Fibroblast of villous mesenchyme (primary cell): ENCODE data around the gene GABRR2. TPM values are rescaled to one million over a fixed set of nuclear protein-coding genes. Genes with fewer than 3 reads are reported as not detected.

ENCODE experiments used
- DNase-seq: peaks from one replicate; pipeline ENCODE4 v3.0.0-alpha.2; 2010; ENCODE audit warnings: low read depth
- H3K4me3 ChIP-seq: 2 replicates; pipeline ENCODE4 v1.5.1; 2011; ENCODE audit warnings: low read depth, mild to moderate bottlenecking, low read length
- total RNA-seq: library from RNA; depleted of rRNA; stranded (reverse); fragments of >200 nt; gene quantifications from 2 replicates; pipeline ENCODE4 v1.2.3, GENCODE V29; 2012
- TF ChIP-seq, protein P1 (sequence below): IDR thresholded peaks from 2 replicates; pipeline ENCODE4 v1.5.1; 2012; ENCODE audit warnings: low read depth, mild to moderate bottlenecking, low read length; ENCODE audit not compliant: insufficient read depth

The GABRR2 gene
- total RNA-seq, 1 donor = under 0.01 TPM

DNA sequence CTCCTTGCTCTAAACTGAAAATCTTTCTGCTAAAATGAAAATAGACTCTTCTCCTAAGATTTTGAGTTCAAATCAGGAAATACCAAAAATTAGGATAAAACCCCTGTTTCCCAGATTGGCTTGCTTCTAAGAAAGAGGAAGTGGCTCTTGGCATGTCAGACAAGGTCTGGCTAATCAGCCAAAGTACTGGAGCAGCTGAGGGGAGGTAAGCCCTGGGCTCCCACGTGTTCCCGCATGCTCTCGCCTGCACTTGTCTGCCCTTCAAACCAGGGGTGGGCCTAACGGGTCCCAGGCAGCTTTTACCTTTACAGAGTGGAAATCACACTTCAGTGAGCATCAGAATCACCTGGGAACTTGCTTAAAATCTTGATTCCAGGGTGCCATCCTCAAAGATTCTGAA, 54.8 kb downstream of the GABRR2 start:
- DNase-seq = no peak
- TF ChIP-seq, protein P1, sequence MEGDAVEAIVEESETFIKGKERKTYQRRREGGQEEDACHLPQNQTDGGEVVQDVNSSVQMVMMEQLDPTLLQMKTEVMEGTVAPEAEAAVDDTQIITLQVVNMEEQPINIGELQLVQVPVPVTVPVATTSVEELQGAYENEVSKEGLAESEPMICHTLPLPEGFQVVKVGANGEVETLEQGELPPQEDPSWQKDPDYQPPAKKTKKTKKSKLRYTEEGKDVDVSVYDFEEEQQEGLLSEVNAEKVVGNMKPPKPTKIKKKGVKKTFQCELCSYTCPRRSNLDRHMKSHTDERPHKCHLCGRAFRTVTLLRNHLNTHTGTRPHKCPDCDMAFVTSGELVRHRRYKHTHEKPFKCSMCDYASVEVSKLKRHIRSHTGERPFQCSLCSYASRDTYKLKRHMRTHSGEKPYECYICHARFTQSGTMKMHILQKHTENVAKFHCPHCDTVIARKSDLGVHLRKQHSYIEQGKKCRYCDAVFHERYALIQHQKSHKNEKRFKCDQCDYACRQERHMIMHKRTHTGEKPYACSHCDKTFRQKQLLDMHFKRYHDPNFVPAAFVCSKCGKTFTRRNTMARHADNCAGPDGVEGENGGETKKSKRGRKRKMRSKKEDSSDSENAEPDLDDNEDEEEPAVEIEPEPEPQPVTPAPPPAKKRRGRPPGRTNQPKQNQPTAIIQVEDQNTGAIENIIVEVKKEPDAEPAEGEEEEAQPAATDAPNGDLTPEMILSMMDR = no peak
- H3K4me3 ChIP-seq = no peak overlapping the region

DNA sequence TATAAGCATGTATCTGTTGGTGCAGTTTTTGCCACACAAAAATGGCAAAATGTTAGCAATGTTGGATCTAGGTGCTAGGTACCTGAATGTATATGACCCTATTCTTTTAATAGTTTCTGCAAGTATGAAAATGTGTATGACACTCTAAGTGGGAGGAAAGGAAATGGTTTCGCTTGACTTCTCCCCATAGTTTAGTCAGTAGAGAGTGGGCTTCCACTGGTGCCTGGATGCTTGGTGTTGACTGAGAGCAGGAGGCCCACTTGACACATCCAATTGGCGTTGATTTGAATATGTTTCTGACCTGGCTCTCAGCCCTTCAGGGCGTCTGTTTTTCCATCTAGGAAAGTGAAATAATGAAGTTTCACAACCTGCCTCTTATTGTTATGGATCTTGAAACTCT, 56.2 kb downstream of the GABRR2 start:
- TF ChIP-seq, protein P1 = no peak
- DNase-seq = no peak
- H3K4me3 ChIP-seq = no peak overlapping the region

DNA sequence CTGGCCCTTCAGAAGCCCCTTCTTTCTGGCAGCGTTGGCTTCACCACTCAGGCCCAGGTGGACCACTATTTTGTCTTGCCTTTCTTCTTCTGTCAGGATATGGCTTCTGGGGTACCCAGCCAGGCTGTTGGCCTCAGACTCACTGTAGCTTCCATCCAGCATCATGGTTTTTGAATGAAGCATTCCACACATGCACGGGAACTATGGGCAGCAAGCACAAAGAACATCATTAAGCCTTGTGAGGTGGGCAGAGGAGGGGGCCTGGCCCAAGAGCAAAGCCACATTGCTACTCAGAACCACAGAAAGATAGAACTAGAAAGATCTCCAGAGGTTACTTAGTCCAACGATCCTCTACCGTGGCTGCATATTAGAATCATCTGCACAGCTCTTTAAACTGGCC, 57.3 kb downstream of the GABRR2 start:
- TF ChIP-seq, protein P1 = no peak
- no peak overlapping the region for H3K4me3 ChIP-seq
- no peak for DNase-seq

DNA sequence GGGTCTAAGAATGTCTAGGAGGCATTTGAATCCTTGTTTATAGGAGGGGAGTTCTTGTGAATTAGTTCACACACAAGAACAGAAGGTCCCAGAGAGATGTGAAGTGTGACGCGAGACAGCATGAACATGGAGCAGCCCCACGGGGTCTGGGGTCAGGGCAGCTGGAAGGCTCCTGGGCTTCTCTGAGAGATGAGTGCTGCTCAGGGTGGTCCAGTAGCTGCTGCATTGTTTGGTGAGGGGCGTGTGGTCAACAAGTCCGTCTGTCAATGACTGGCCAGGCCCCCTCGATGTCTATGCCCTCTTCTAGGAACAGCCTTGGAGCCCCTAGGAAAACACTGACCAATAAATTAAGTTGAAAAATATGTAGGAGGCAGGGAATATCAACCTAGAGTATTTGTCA, 57.8 kb downstream of the GABRR2 start:
- no peak for DNase-seq
- TF ChIP-seq, protein P1 = no peak
- H3K4me3 ChIP-seq = no peak overlapping the region

DNA sequence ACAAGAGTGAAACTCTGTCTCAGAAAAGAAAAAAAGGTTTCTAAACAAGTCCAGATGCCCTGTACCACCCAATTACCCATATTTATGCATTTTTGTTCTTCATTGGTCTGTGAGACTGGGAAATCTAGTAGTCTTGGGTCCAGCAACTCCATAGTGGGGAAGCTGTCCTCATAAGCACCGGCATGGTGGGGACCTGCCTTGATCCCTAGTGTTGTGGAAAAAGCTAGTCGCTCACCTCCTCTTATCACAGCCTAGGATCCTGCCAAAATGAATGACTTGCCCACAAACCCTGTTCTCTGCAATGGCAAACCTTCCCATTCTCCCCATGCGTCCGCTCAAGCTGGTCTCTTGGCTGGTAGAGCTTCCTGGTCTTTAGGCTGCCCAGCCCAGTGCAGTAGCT, 59.7 kb downstream of the GABRR2 start:
- no peak for DNase-seq
- TF ChIP-seq, protein P1 = no peak
- H3K4me3 ChIP-seq = no peak overlapping the region

DNA sequence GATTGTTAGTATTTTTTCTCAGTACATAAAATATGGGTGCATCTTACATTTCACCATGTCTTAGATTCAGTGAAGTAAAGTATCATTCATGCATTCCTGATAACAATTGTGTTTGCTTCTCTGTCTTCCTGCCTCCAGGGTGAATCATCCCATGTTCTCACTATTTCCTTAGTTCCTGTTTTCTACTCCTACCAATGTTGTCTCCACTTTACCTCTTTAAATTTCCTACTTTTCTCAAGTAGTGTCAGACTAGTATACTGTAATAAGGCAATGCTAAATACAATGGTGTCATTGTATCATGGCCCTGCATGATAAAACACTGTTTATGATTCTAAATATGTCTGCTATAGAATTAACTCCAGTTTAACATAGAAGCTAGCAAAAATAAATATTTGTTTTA, 60.5 kb downstream of the GABRR2 start:
- H3K4me3 ChIP-seq = no peak overlapping the region
- no peak for DNase-seq
- TF ChIP-seq, protein P1 = no peak

DNA sequence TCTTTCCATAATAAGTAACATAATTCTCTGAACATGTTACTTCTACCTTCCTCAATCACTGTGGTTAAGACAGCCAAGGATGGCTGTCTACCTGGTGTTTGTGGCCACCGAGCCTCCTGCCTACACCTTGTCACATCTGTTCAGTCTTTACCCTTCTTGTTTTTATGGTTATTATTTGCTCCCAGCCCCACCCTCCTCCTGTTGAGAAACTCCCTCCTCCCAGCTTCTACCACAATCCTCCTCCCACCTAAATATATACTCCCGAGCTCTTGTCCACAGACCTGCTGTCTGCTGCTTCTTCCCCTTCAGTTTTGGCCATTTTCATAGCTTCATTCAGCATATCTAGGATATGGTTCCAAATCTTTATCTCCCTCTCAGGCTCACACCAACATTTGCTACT, 62.2 kb downstream of the GABRR2 start:
- no peak for DNase-seq
- no peak overlapping the region for H3K4me3 ChIP-seq
- TF ChIP-seq, protein P1 = no peak
